Measurements from ENCODE around the gene TSPEAR. TPM values are rescaled to one million over a fixed set of nuclear protein-coding genes. Genes with fewer than 3 reads are reported as not detected.

TSPEAR gene
- total and polyA plus RNA-seq, 2 of the 13 experiments (the other 11 are each of a cell fraction or from before 2014, with no cell fraction given) = 0.07 to 0.32 TPM

GRCh38 chr21:44506279-44507255 is 204.8 kb downstream of the TSPEAR start (continued):
- TF ChIP-seq ZKSCAN5 (CRISPR knock-in tag; IDR thresholded peaks at IDR 0.05) = no peak
- no peak for TF ChIP-seq CAMTA2 (CRISPR knock-in tag; IDR thresholded peaks at IDR 0.05; ENCODE audit: borderline replicate concordance)
- no peak for TF ChIP-seq ZNF343 (CRISPR knock-in tag; IDR thresholded peaks at IDR 0.05)
- no peak for TF ChIP-seq ZNF101 (CRISPR knock-in tag; IDR thresholded peaks at IDR 0.05; ENCODE audit: borderline replicate concordance, low read depth)
- 0 out of 2 replicates have a peak, but pooled peaks have one; percentile 85 for TF ChIP-seq ZNF354B (CRISPR knock-in tag; IDR thresholded peaks at IDR 0.05)
- TF ChIP-seq ZNF205 (CRISPR knock-in tag; IDR thresholded peaks at IDR 0.05) = no peak
- TF ChIP-seq ZNF839 (CRISPR knock-in tag; IDR thresholded peaks at IDR 0.05; ENCODE audit: borderline replicate concordance) = no peak
- TF ChIP-seq NFATC3 (CRISPR knock-in tag; IDR thresholded peaks at IDR 0.05) = no peak
- TF ChIP-seq CHD2 (IDR thresholded peaks at IDR 0.05; ENCODE audit: low read depth, low read length) = no peak
- no peak for TF ChIP-seq KDM6A (CRISPR knock-in tag; IDR thresholded peaks at IDR 0.05; ENCODE audit: low read depth)
- no peak for TF ChIP-seq PHF5A (CRISPR knock-in tag; IDR thresholded peaks at IDR 0.05; ENCODE audit: low read depth, unreplicated experiment)
- no peak for TF ChIP-seq ZNF20 (CRISPR knock-in tag; IDR thresholded peaks at IDR 0.05)
- no peak for TF ChIP-seq HMGA1 (CRISPR knock-in tag; conservative IDR thresholded peaks at IDR 0.05)
- TF ChIP-seq KDM3A (CRISPR knock-in tag; IDR thresholded peaks at IDR 0.05; ENCODE audit: low read depth) = no peak
- TF ChIP-seq NFKB2 (CRISPR knock-in tag; IDR thresholded peaks at IDR 0.05; ENCODE audit: borderline replicate concordance) = peak; percentile 53; the same call in 1 of the 2 replicates
- TF ChIP-seq ZNF691 (CRISPR knock-in tag; IDR thresholded peaks at IDR 0.05; ENCODE audit: borderline replicate concordance, low read depth) = no peak
- no peak for TF ChIP-seq ZBTB14 (CRISPR knock-in tag; IDR thresholded peaks at IDR 0.05)
- peak; percentile 69 for TF ChIP-seq ZNF296 (CRISPR knock-in tag; conservative IDR thresholded peaks at IDR 0.05)
- TF ChIP-seq ATF7 (IDR thresholded peaks at IDR 0.05) = no peak
- TF ChIP-seq ATF7 (CRISPR knock-in tag; IDR thresholded peaks at IDR 0.05) = no peak
- no peak for TF ChIP-seq ZNF572 (CRISPR knock-in tag; IDR thresholded peaks at IDR 0.05)
- TF ChIP-seq CENPT (CRISPR knock-in tag; IDR thresholded peaks at IDR 0.05; ENCODE audit: low read depth) = no peak
- no peak for TF ChIP-seq ZNF18 (CRISPR knock-in tag; IDR thresholded peaks at IDR 0.05; ENCODE audit: insufficient replicate concordance)
- TF ChIP-seq AGO1 (IDR thresholded peaks at IDR 0.05; ENCODE audit: low read depth, low read length, poor library complexity, severe bottlenecking) = peak; percentile 72
- TF ChIP-seq ELF4 (CRISPR knock-in tag; IDR thresholded peaks at IDR 0.05; ENCODE audit: borderline replicate concordance) = no peak
- no peak for TF ChIP-seq RCOR2 (CRISPR knock-in tag; IDR thresholded peaks at IDR 0.05)
- TF ChIP-seq MAZ (IDR thresholded peaks at IDR 0.05; ENCODE audit: borderline replicate concordance, low read depth, low read length) = 0 out of 2 replicates have a peak, but pooled peaks have one; percentile 18
- no peak; the same call in 1 of the 2 replicates for TF ChIP-seq MAZ (CRISPR knock-in tag; IDR thresholded peaks at IDR 0.05; ENCODE audit: low read depth)
